Endothelial cell of umbilical vein (primary cell): ENCODE results near the gene RHOH. TPM values are rescaled to one million over a fixed set of nuclear protein-coding genes. Genes with fewer than 3 reads are reported as not detected.
A peak's percentile ranks its signal among the peaks of the same experiment; 100 is the strongest.

Source experiments
- BruUV-seq: library from RNA; stranded (reverse); fragments of 400-500 nt; replicated peaks from 2 replicates; lab custom pipeline; 2021; lab: Mats Ljungman, UMichigan
- CTCF ChIA-PET: fragments of 300-600, 350-600 bp; sonication (Branson Sonifier 250); formaldehyde crosslinking; loops from one replicate; lab custom pipeline; 2021; ENCODE audit warnings: antibody characterized with exemption, inconsistent platforms; lab: Charles Lee
- POLR2A ChIA-PET: fragments of 300-600, 350-600 bp; sonication (Branson Sonifier 250); formaldehyde crosslinking; loops from one replicate; lab custom pipeline; 2021; ENCODE audit warnings: antibody characterized with exemption, inconsistent platforms; lab: Charles Lee
- DNase-seq: peaks from one replicate; pipeline ENCODE4 v3.0.0-alpha.2; 2011; ENCODE audit warnings: low read depth, low spot score
- FAIRE-seq: peaks from 2 replicates; lab custom pipeline; 2011; peaks lifted over from hg19 to GRCh38; lab: Jason Lieb, UNC
- H2AFZ ChIP-seq: 2 replicates; pipeline ENCODE4 v1.6.0; 2012; ENCODE audit warnings: low read depth, low read length, control low read depth, inconsistent platforms
- H3K27ac ChIP-seq: 2 replicates; pipeline ENCODE4 v1.5.1; 2011; ENCODE audit warnings: low read depth, mild to moderate bottlenecking, control low read depth, low read length, moderate library complexity; ENCODE audit not compliant: insufficient read depth
- H3K27me3 ChIP-seq, 2 experiments: 2 replicates each; pipeline versions ENCODE4 v1.6.0 to v1.6.1; 2011; ENCODE audit warnings: low read length in 2 of 2, mixed read lengths in 1 of 2; ENCODE audit not compliant: control insufficient read depth in 2 of 2, insufficient read depth in 2 of 2
- H3K36me3 ChIP-seq, 2 experiments: 2 replicates in 1 of 2; 3 replicates in 1 of 2; pipeline ENCODE4 v1.5.1; 2011; ENCODE audit warnings: low read length in 2 of 2, mild to moderate bottlenecking in 1 of 2, moderate library complexity in 1 of 2; ENCODE audit not compliant: control insufficient read depth in 2 of 2, insufficient read depth in 2 of 2; ENCODE audit errors: extremely low read depth in 1 of 2
- H3K4me1 ChIP-seq: 3 replicates; pipeline ENCODE4 v1.5.1; 2011; ENCODE audit warnings: mild to moderate bottlenecking, low read length; ENCODE audit not compliant: control insufficient read depth, insufficient read depth; ENCODE audit errors: extremely low read depth
- H3K4me2 ChIP-seq: 2 replicates; pipeline ENCODE4 v1.6.1; 2011; ENCODE audit warnings: low read length, control low read depth, mixed read lengths; ENCODE audit not compliant: insufficient read depth
- H3K4me3 ChIP-seq, 3 experiments: fragments of 200-600 bp in 1 of 3; sonication (generic), shearing (Covaris generic) in 1 of 3; replicated peaks in 1 of 3; 2 replicates each; pipeline ENCODE4 v1.5.1; 2011 to 2016; ENCODE audit warnings: control low read depth in 3 of 3, low read length in 3 of 3, mild to moderate bottlenecking in 2 of 3, inconsistent platforms in 1 of 3, low read depth in 1 of 3, moderate library complexity in 1 of 3; ENCODE audit not compliant: insufficient read depth in 1 of 3
- H3K79me2 ChIP-seq: 2 replicates; pipeline ENCODE4 v1.6.0; 2012; ENCODE audit warnings: low read length, inconsistent platforms; ENCODE audit not compliant: control insufficient read depth, insufficient read depth
- H3K9ac ChIP-seq: replicated peaks from 2 replicates; pipeline ENCODE3; 2011; ENCODE audit warnings: low read length, control low read depth; ENCODE audit not compliant: insufficient read depth; ENCODE audit errors: extremely low read depth
- H3K9me1 ChIP-seq: replicated peaks from 3 replicates; pipeline ENCODE4 v1.6.0; 2011; ENCODE audit warnings: mild to moderate bottlenecking, low read length; ENCODE audit not compliant: control insufficient read depth, insufficient read depth; ENCODE audit errors: extremely low read depth
- H3K9me3 ChIP-seq: replicated peaks from 2 replicates; pipeline ENCODE4 v1.5.1; 2012; ENCODE audit warnings: low read length, inconsistent platforms; ENCODE audit not compliant: control insufficient read depth, insufficient read depth
- H4K20me1 ChIP-seq: replicated peaks from 2 replicates; pipeline ENCODE3; 2011; ENCODE audit warnings: mild to moderate bottlenecking, low read length; ENCODE audit not compliant: control insufficient read depth, insufficient read depth; ENCODE audit errors: extremely low read depth
- EZH2 ChIP-seq: IDR thresholded peaks from 2 replicates; pipeline ENCODE4 v1.6.1; 2012; ENCODE audit warnings: borderline replicate concordance, low read depth, mild to moderate bottlenecking, moderate library complexity, low read length, inconsistent platforms; ENCODE audit not compliant: severe bottlenecking
- FOS ChIP-seq: IDR thresholded peaks from 2 replicates; pipeline ENCODE4 v1.6.1; 2011; ENCODE audit warnings: mild to moderate bottlenecking, low read length, moderate library complexity, borderline replicate concordance; ENCODE audit not compliant: insufficient read depth
- GATA2 ChIP-seq: IDR thresholded peaks from 2 replicates; pipeline ENCODE4 v1.7.0; 2011; ENCODE audit warnings: low read depth, mild to moderate bottlenecking, moderate library complexity, mixed read lengths, low read length; ENCODE audit not compliant: insufficient read length, insufficient read depth
- JUN ChIP-seq: IDR thresholded peaks from 2 replicates; pipeline ENCODE4 v1.6.1; 2011; ENCODE audit warnings: borderline replicate concordance, low read depth; ENCODE audit not compliant: insufficient read length, insufficient read depth
- MAX ChIP-seq: IDR thresholded peaks from 2 replicates; pipeline ENCODE4 v1.6.1; 2011; ENCODE audit not compliant: insufficient read depth, insufficient read length
- MYC ChIP-seq: IDR thresholded peaks from one replicate; pipeline ENCODE4 v1.6.1; 2011; ENCODE audit warnings: mild to moderate bottlenecking, low read depth, low read length
- POLR2A ChIP-seq: IDR thresholded peaks from 2 replicates; pipeline ENCODE4 v1.6.1; 2012; ENCODE audit warnings: low read depth, mild to moderate bottlenecking, control low read depth, low read length
- POLR2AphosphoS5 ChIP-seq: IDR thresholded peaks from 2 replicates; pipeline ENCODE4 v1.6.1; 2012; ENCODE audit warnings: low read depth, mild to moderate bottlenecking, control low read depth, low read length, moderate library complexity; ENCODE audit not compliant: insufficient read depth
- dilution Hi-C: fragments of 300-500 bp; cut with MboI; formaldehyde crosslinking; loops from one replicate; pipeline ENCODE4 v1.15.0; 2019; ENCODE audit warnings: low sequenced_read_pairs; ENCODE audit not compliant: extremely low pct_ligation_motif_present
- intact Hi-C: fragments of 100-400 bp; cut with micrococcal nuclease; formaldehyde crosslinking; loops from one replicate; pipeline ENCODE4 v1.10.0; 2022
- polyA plus RNA-seq, 4 experiments: library from polyadenylated mRNA; depleted of rRNA in 3 of 4; stranded (reverse) in 3 of 4; unstranded in 1 of 4; fragments of >200 nt; gene quantifications; 2 replicates each; pipeline versions ENCODE4 v1.2.1 to v1.2.3, GENCODE V29; 2011 to 2012; ENCODE audit warnings: missing spikeins in 1 of 4
- total RNA-seq: library from RNA; stranded (reverse); gene quantifications from 2 replicates; pipeline ENCODE4 v1.2.3, GENCODE V29; 2021
- TF ChIP-seq, protein P1 (sequence below), 2 donors: IDR thresholded peaks; 1 replicate in 1 of 2; 2 replicates in 1 of 2; pipeline ENCODE4 v1.5.1; 2011; ENCODE audit warnings: low read length in 2 of 2, mild to moderate bottlenecking in 2 of 2, moderate library complexity in 2 of 2, control low read depth in 1 of 2, inconsistent platforms in 1 of 2, low read depth in 1 of 2; ENCODE audit not compliant: insufficient read depth in 1 of 2; ENCODE audit errors: extremely low read depth in 1 of 2

RHOH gene
- total and polyA plus RNA-seq, 2 donors (not counting 3 experiments of a cell fraction or from before 2014, with no cell fraction given): not detected

DNA sequence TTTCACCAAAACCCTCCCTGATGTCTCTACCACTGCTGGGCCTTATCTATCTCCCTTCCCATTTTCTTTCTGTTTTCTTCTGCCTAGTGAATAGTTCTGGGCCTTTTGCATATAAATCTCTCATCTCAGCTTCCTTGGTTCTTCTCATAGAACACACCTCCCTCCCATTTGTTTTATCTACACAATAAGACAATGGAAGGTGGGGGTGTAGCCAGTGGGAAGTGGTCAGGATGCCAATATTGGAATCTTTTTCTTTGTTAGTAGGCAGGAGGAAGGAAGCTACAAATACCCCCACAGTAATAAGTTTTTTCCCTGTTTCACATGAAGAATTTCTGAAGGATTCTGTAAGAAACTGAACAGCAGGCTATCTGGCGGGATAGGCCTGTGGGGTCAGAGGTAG is 30.9 kb upstream of the RHOH start:
- FAIRE-seq: no peak
- no peak overlapping the region for H3K9ac ChIP-seq
- TF ChIP-seq, protein P1, sequence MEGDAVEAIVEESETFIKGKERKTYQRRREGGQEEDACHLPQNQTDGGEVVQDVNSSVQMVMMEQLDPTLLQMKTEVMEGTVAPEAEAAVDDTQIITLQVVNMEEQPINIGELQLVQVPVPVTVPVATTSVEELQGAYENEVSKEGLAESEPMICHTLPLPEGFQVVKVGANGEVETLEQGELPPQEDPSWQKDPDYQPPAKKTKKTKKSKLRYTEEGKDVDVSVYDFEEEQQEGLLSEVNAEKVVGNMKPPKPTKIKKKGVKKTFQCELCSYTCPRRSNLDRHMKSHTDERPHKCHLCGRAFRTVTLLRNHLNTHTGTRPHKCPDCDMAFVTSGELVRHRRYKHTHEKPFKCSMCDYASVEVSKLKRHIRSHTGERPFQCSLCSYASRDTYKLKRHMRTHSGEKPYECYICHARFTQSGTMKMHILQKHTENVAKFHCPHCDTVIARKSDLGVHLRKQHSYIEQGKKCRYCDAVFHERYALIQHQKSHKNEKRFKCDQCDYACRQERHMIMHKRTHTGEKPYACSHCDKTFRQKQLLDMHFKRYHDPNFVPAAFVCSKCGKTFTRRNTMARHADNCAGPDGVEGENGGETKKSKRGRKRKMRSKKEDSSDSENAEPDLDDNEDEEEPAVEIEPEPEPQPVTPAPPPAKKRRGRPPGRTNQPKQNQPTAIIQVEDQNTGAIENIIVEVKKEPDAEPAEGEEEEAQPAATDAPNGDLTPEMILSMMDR (IDR thresholded peaks at IDR 0.05; ENCODE audit: extremely low read depth in 1 of 2, insufficient read depth in 1 of 2, low read depth in 1 of 2, low read length in 2 of 2): no peak
- TF ChIP-seq POLR2AphosphoS5 (no peak), EZH2 (no peak), MAX (no peak), JUN (no peak), POLR2A (no peak), MYC (no peak), FOS (no peak), GATA2 (no peak)

More for the DNA sequence above, 30.9 kb upstream of the RHOH start:
- Histone ChIP-seq H3K36me3 (no peaks in the 10 kb centered on the region), H2AFZ (no peak overlapping the region), H3K4me3 (no peak overlapping the region), H3K4me2 (no peak overlapping the region), H3K4me1 (peaks cover 13% of the 10 kb centered on the region), H3K9me3 (no peaks in the 10 kb centered on the region), H3K79me2 (no peaks in the 10 kb centered on the region), H3K9me1 (no peaks in the 10 kb centered on the region), H3K27ac (peak overlapping the region; percentile 24), H4K20me1 (no peaks in the 10 kb centered on the region), H3K27me3 (no peaks in the 10 kb centered on the region)
- CTCF ChIA-PET: interaction anchor here (1.0 to 2.2 kb wide), 5 partner anchors 11 to 151 kb away, joined by 3 to 9 read pairs (median 4); no protein-coding TSS in a partner anchor
- POLR2A ChIA-PET: interaction anchor here (0.6 kb wide), 1 partner anchor 57 kb away, joined by 7 read pairs; no protein-coding TSS in a partner anchor
- BruUV-seq: no TSS peak
- DNase-seq: peak; percentile 76
- intact Hi-C loops: loop anchor here (1.0 kb wide), 1 partner anchor 14 kb away; no protein-coding TSS in a partner anchor
- dilution Hi-C loops: no loop called here
